ENCODE measurements around the gene OPTC. TPM values are rescaled to one million over a fixed set of nuclear protein-coding genes. Genes with fewer than 3 reads are reported as not detected.

OPTC gene
- total and polyA plus RNA-seq, 8 donors = not detected

DNA sequence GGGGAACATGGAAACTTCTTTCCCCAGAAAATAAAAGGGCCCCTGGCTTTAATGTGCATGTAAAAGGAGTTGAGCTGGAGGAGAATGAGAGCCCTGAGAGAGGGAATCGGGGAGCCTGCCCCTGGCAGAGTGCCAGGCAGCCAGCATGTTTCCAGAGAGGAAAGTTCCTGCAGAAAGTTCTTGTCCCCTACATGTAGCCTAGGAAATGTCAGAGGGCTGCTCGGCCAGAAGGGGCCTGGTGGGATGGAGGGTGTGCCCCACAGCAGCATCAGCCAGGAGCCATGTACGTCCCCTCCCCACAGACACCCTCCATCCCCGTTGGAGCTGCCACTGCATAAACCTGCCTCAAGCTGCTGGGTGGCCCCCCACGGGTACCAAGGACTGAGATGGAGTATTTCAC lies 23.7 kb upstream of the OPTC start:
- Histone ChIP-seq H3K9me3 (no peaks in the 10 kb centered on the region), H3K4me1 (peaks cover 12 to 33% (median 27%) of the 10 kb centered on the region in 4 donors), H3K4me3 (no peak overlapping the region), H3K36me3 (no peaks in the 10 kb centered on the region), H3K27me3 (no peaks in the 10 kb centered on the region), H3K27ac (no peak overlapping the region)
- DNase-seq = no peak
- intact Hi-C loops (cut with DNase I; ENCODE audit: low total_unique reads) = no loop called here
- WGBS, 5 donors = 62 to 78% (median 67%) methylated on average over 5 of the region's 5 CpGs
- TF ChIP-seq POLR2A (IDR thresholded peaks at IDR 0.05) (no peak), EP300 (IDR thresholded peaks at IDR 0.05) (no peak), POLR2AphosphoS5 (IDR thresholded peaks at IDR 0.05) (no peak)
- TF ChIP-seq, protein P1, sequence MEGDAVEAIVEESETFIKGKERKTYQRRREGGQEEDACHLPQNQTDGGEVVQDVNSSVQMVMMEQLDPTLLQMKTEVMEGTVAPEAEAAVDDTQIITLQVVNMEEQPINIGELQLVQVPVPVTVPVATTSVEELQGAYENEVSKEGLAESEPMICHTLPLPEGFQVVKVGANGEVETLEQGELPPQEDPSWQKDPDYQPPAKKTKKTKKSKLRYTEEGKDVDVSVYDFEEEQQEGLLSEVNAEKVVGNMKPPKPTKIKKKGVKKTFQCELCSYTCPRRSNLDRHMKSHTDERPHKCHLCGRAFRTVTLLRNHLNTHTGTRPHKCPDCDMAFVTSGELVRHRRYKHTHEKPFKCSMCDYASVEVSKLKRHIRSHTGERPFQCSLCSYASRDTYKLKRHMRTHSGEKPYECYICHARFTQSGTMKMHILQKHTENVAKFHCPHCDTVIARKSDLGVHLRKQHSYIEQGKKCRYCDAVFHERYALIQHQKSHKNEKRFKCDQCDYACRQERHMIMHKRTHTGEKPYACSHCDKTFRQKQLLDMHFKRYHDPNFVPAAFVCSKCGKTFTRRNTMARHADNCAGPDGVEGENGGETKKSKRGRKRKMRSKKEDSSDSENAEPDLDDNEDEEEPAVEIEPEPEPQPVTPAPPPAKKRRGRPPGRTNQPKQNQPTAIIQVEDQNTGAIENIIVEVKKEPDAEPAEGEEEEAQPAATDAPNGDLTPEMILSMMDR (IDR thresholded peaks at IDR 0.05) = no peak

DNA sequence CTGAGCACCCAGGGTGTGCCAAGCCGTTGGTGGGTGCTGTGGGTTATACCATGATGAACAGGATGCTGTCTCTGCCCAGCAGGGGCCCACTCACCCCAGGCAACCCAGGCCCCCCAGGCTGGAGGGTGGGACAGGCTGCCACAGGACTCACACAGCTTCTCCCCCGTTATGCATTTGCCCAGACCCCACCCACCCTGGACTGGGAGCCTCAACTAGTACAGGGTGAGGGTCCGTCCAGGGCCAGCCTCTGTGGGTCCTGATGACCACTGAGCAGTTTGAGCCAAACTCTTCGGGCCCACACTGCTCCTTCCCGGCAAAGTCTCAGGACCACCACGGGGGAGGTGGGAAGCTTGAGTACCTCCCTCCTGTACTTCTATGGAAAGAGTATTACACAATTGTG lies 22.1 kb upstream of the OPTC start:
- Histone ChIP-seq H3K9me3 (no peaks in the 10 kb centered on the region), H3K36me3 (no peaks in the 10 kb centered on the region), H3K27me3 (no peaks in the 10 kb centered on the region), H3K27ac (no peak overlapping the region), H3K4me3 (no peak overlapping the region), H3K4me1 (peaks cover 7 to 28% (median 18%) of the 10 kb centered on the region in 4 donors)
- TF ChIP-seq POLR2AphosphoS5 (IDR thresholded peaks at IDR 0.05) (no peak), POLR2A (IDR thresholded peaks at IDR 0.05) (no peak), EP300 (IDR thresholded peaks at IDR 0.05) (no peak)
- TF ChIP-seq, protein P1 (IDR thresholded peaks at IDR 0.05) = no peak
- WGBS, 5 donors = 78 to 87% (median 85%) methylated on average over 2 to 6 of the region's 6 CpGs
- intact Hi-C loops (cut with DNase I; ENCODE audit: low total_unique reads) = no loop called here
- no peak for DNase-seq

DNA sequence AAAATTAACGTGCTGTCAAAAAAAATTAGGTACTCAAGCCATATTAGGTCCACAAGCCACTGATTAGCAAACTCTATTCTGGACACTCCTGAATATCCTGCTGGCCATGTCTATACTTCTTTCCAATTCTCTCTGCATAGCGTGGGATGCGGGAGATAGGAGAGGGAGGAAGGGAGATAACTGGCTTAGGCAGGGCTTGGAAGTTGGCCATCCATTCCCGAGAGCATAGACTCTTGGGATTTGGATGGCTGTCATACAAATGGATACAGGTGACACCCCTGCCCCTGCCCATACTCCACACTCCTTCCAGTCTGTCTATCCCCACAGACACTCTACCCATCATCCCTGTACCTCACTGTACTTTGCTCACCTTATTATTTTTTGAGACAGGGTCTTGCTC lies 20.7 kb upstream of the OPTC start:
- Histone ChIP-seq H3K4me1 (peaks cover 5 to 28% (median 17%) of the 10 kb centered on the region in 4 donors), H3K4me3 (no peak overlapping the region), H3K9me3 (no peaks in the 10 kb centered on the region), H3K27ac (no peak overlapping the region), H3K36me3 (no peaks in the 10 kb centered on the region), H3K27me3 (no peaks in the 10 kb centered on the region)
- intact Hi-C loops (cut with DNase I; ENCODE audit: low total_unique reads) = no loop called here
- WGBS, 5 donors = 56 to 71% (median 70%) methylated on average over 4 of the region's 4 CpGs
- TF ChIP-seq POLR2AphosphoS5 (IDR thresholded peaks at IDR 0.05) (no peak), EP300 (IDR thresholded peaks at IDR 0.05) (no peak), POLR2A (IDR thresholded peaks at IDR 0.05) (no peak)
- TF ChIP-seq, protein P1 (IDR thresholded peaks at IDR 0.05) = no peak
- DNase-seq = no peak

DNA sequence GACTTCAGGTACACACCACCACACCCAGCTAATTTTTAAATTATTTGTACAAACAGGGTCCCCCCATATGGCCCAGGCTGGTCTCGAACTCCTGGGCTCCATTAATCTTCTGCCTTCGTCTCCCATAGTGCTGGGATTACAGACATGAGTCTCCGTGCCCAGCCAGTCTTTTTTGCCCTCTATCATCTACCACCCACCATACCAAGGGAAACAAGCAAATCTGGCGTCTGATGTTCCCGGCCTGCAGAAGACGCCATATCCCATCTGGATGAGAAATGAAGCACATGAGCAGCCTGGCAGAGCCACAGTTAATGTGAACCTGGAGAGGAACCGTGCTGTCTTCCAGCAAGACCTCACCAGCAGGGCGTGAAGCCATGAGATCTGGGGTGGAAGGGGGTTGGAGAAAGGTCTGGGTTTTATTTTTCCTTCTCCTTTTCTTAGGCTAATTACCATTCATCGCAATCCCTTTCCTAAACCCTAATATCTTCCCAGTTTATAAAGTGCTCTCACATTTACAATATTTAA lies 20.1 kb upstream of the OPTC start:
- no peak for DNase-seq
- H3K36me3 ChIP-seq = no peaks in the 10 kb centered on the region
- no peak overlapping the region for H3K27ac ChIP-seq
- no peaks in the 10 kb centered on the region for H3K27me3 ChIP-seq
- WGBS, 5 donors = 82 to 90% (median 89%) methylated on average over 9 of the region's 9 CpGs
- peaks cover 5 to 34% (median 20%) of the 10 kb centered on the region in 4 donors for H3K4me1 ChIP-seq
- intact Hi-C loops (cut with DNase I; ENCODE audit: low total_unique reads) = no loop called here
- TF ChIP-seq, protein P1 (IDR thresholded peaks at IDR 0.05) = no peak
- TF ChIP-seq POLR2A (IDR thresholded peaks at IDR 0.05) (no peak), POLR2AphosphoS5 (IDR thresholded peaks at IDR 0.05) (no peak), EP300 (IDR thresholded peaks at IDR 0.05) (no peak)
- H3K4me3 ChIP-seq = no peak overlapping the region
- H3K9me3 ChIP-seq = no peaks in the 10 kb centered on the region

Data from stomach (tissue), 9 donors.